GM12873 (cell line): ENCODE measurements around the gene CAST.

Source experiments
- TF ChIP-seq, protein P1 (sequence below): IDR thresholded peaks from 2 replicates; pipeline ENCODE4 v1.5.1; 2012; ENCODE audit warnings: low read depth, mild to moderate bottlenecking, moderate library complexity, low read length, control low read depth; ENCODE audit not compliant: insufficient read depth; ENCODE audit errors: missing control alignments

Gene CAST

DNA sequence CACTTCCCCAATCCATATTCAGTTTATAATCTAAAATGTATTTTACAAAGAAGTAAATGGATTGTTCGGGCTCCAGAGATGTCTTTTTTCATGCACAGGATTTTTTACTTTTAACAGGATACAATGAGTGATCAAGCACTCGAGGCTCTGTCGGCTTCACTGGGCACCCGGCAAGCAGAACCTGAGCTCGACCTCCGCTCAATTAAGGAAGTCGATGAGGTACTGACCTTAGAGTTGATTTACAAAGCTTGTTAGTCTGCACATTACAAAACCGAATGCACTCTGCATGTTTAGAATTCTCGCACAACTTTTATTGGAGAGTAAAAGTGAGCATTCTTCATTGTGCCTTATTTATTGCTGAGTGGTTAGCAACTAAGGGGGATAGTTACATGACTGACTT lies 80.4 kb downstream of the CAST start:
- TF ChIP-seq, protein P1, sequence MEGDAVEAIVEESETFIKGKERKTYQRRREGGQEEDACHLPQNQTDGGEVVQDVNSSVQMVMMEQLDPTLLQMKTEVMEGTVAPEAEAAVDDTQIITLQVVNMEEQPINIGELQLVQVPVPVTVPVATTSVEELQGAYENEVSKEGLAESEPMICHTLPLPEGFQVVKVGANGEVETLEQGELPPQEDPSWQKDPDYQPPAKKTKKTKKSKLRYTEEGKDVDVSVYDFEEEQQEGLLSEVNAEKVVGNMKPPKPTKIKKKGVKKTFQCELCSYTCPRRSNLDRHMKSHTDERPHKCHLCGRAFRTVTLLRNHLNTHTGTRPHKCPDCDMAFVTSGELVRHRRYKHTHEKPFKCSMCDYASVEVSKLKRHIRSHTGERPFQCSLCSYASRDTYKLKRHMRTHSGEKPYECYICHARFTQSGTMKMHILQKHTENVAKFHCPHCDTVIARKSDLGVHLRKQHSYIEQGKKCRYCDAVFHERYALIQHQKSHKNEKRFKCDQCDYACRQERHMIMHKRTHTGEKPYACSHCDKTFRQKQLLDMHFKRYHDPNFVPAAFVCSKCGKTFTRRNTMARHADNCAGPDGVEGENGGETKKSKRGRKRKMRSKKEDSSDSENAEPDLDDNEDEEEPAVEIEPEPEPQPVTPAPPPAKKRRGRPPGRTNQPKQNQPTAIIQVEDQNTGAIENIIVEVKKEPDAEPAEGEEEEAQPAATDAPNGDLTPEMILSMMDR, result no peak

DNA sequence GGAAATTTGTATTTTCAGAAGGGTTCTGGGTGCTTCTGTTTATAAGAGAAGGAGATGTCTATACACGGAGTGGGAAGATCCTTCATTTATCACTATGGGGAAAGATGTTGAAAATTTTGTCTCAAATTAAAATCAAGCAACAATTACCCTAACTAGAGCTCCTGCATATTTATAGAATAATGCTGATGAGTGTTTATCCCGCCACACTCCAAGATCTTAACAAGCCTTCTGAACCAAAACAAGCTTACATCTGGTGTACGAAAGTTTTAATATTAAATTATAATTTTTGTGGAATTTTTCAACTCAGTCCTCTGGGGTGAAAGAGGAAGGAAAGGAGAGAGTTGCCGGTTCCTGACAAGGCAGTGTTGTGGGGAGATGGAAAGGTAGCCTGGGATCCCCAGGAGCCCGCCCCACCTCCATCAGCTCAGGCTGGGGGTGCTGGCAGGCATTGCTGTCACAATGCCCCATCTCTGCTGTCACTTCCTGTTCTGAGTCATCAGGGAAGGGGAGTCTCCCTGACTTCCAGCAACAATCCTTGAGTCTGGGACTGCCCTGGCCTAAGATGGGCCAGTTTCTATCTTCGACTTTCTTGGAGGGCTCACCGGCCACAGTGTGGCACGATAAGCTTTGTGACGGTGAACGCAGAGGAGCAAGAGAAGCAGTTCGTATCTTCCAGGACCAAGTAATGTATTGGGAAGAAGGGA lies 81.0 kb downstream of the CAST start:
- TF ChIP-seq, protein P1, result no peak

DNA sequence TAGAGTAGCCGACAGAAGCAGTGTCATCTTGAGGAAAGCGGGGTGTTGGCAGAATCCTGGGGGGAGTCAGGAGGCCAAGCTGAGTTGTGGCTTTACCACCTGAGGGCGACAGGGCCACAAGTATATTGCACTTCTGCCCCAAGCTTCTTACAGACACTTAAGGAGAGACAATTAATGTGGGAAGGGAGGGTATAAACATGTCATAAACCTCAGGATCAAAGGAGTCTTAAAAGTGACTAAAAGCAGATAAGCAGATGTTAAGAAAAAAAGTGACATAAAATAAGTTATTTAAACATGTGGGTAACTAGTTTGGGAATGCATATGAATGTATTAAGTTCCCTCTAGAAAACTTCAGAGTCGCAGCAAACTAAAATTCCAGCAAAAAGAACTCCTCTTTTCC lies 81.6 kb downstream of the CAST start:
- TF ChIP-seq, protein P1, result no peak

DNA sequence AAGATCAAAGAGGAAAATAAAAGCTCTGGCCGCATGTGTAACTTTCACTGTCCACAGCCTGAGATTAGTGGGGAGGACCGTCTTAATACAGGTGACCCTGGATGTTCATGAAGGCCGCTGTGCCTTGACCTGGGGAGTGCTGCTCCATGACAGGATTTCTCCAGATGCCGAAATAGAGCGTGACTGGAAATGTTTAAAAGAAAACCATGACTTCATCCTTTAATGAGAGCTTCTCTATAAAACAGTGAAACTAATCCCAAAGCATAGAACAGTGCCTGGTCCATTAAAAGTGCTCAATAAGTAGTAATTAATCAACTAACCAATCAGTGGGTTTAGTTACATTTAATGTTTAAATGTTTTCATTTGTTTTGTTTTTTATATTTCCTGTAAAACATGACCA lies 82.8 kb downstream of the CAST start:
- TF ChIP-seq, protein P1, result no peak

DNA sequence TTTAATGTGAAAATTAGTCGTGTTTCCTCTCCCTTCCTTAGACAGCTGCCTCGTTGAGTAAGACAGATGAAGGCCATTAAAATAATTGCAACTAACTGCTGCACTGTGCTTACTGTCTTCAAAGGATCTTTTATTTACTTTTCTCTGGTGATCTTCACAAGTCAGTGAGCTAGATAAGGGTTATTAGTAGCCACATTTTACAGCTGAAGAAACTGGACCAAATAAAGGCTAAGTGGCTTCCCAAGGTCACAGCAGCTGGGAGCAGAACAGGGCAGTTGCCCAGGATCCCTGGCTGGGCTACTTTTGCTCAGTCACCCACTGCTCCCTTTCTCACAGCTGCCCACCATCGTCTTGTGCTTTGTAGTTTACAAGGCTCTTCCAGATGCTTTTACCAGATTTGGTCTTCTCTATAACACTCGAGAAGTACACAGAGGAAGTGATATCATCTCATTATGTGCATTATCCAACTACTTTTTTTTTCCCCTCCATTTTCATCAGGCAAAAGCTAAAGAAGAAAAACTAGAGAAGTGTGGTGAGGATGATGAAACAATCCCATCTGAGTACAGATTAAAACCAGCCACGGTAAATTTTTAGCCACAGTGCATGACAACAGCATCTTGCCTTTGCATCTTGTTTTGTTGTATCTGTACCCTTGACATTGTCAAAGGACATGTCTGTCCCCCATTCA lies 83.8 kb downstream of the CAST start:
- TF ChIP-seq, protein P1, result no peak

DNA sequence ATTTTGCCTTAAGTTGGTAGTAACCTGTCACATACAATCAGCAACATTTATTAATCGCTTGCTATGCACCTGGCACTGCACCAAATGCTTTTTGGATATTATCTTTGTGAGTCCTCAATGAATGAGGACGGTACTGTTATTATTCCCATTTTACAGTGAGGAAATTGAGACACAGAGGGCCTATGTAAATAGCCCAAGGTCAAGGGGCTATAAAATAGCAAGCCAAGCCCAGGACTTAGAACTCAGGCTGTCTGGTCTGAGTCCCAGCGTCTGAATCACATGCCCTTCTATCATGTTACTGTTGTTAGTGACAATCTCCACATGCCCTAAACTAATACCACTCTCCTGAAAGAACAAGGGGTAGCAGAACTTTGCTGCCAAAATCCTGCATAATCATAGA lies 85.5 kb downstream of the CAST start:
- TF ChIP-seq, protein P1, result no peak

DNA sequence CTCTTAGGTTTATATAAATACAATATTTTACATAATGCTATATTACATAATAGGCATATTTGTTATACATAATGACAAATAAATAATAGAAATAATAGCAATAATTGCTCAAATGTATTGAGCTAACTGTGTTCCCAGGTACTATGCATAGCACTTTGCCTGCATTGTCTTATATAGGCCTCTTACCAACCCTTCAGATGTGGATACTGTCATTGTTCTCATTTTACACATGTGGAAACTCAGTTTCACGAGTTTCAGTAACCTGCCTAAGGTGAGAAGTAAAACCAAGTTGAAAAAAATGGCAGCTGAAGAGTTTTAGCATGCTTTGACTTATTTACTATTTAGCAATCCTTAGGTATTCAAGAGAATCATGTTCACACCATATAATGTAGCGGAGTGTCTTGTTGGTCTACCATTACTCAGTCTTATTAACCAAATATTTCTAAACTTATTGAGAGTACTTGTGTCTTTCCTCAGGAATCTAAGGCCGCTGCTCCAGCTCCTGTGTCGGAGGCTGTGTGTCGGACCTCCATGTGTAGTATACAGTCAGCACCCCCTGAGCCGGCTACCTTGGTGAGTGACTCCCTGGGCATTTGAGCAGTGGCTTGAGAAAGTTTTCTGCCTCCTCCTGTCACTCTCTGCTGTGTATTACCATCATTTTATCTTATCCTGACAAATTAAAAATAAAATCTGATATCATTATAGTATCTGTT lies 88.1 kb downstream of the CAST start:
- TF ChIP-seq, protein P1, result no peak
